OCI-LY1 (cell line): ENCODE results near the gene TMEFF2.

Source experiments
- EZH2 ChIP-seq: fragments of 200-600 bp; sonication (generic), shearing (Covaris generic); IDR thresholded peaks from 2 replicates; pipeline ENCODE4 v1.8.0; 2017; ENCODE audit warnings: borderline replicate concordance, mixed run types, mild to moderate bottlenecking, antibody characterized with exemption, low read length, moderate library complexity, mixed read lengths
- TF ChIP-seq, protein P1 (sequence below): fragments of 200-600 bp; sonication (generic), shearing (Covaris generic); IDR thresholded peaks from 2 replicates; pipeline ENCODE4 v1.5.1; 2017; ENCODE audit warnings: mild to moderate bottlenecking, antibody characterized with exemption, low read length, moderate library complexity, mixed read lengths

DNA sequence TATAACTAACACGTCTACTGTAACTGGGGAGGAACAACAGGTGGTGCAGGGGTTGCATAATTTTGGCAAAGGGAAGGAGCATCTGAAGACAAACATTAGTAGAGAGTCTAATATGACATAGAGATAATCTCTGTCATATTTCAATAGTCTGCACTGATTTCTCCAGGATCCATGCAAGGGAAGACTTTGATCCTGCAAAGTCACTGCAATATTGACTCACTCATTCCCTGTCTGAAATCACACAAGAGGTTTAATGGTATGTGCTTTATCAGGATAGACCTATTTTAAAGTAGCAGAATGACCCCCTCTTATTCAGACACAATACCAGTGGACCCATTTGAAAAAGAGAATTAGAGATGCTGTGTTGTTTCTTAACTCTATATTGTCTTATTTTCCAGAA, 249.1 kb downstream of the TMEFF2 start:
- TF ChIP-seq, protein P1, sequence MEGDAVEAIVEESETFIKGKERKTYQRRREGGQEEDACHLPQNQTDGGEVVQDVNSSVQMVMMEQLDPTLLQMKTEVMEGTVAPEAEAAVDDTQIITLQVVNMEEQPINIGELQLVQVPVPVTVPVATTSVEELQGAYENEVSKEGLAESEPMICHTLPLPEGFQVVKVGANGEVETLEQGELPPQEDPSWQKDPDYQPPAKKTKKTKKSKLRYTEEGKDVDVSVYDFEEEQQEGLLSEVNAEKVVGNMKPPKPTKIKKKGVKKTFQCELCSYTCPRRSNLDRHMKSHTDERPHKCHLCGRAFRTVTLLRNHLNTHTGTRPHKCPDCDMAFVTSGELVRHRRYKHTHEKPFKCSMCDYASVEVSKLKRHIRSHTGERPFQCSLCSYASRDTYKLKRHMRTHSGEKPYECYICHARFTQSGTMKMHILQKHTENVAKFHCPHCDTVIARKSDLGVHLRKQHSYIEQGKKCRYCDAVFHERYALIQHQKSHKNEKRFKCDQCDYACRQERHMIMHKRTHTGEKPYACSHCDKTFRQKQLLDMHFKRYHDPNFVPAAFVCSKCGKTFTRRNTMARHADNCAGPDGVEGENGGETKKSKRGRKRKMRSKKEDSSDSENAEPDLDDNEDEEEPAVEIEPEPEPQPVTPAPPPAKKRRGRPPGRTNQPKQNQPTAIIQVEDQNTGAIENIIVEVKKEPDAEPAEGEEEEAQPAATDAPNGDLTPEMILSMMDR = no peak
- no peak for TF ChIP-seq EZH2
